Eye (tissue), 1 donor: ENCODE data around the gene ZNF330.
A peak's percentile ranks its signal among the peaks of the same experiment; 100 is the strongest.
"Not testable (repeated sequence)": the region's sequence is repeated elsewhere in the genome, so short reads cannot be mapped to it uniquely, and the experiment has no call there.

Source experiments
- DNase-seq: peaks from one replicate; pipeline ENCODE4 v3.0.0-alpha.2; 2015

The ZNF330 gene

GRCh38 chr4:141220691-141221659, at the start of gene ZNF330:
Gene ZNF330, plus strand, starts transcription at chr4:141220895. Its CDS starts 1,477 bp downstream, at chr4:141222372.
- DNase-seq = peak; percentile 98

- no peak for DNase-seq
These were observed 46.2 kb upstream of the ZNF330 start for GRCh38 chr4:141174457-141174856.

GRCh38 chr4:141177171-141177570, 43.5 kb upstream of the ZNF330 start:
- no peak for DNase-seq

GRCh38 chr4:141179474-141180373, 41.0 kb upstream of the ZNF330 start:
- no peak for DNase-seq

- DNase-seq = peak; percentile 44
These were observed 39.5 kb upstream of the ZNF330 start for GRCh38 chr4:141180991-141181761.

- not testable (repeated sequence) for DNase-seq
These were observed 37.2 kb upstream of the ZNF330 start for GRCh38 chr4:141183491-141183890.

- no peak for DNase-seq
These were observed 28.1 kb upstream of the ZNF330 start for GRCh38 chr4:141192564-141192963.

- DNase-seq = no peak
These were observed 27.1 kb upstream of the ZNF330 start for GRCh38 chr4:141193516-141194034.

- peak; percentile 4 for DNase-seq
These were observed 25.5 kb upstream of the ZNF330 start for GRCh38 chr4:141195095-141195707.

GRCh38 chr4:141196227-141196933, 24.3 kb upstream of the ZNF330 start:
- no peak for DNase-seq

GRCh38 chr4:141207961-141208360, 12.7 kb upstream of the ZNF330 start:
- DNase-seq = no peak

- peak; percentile 13 for DNase-seq
These were observed 10.5 kb upstream of the ZNF330 start for GRCh38 chr4:141210168-141210567.

GRCh38 chr4:141213550-141213991, 7.1 kb upstream of the ZNF330 start:
- no peak for DNase-seq

GRCh38 chr4:141215030-141215429, 5.7 kb upstream of the ZNF330 start:
- DNase-seq = peak; percentile 5

- DNase-seq = no peak
These were observed 4.5 kb upstream of the ZNF330 start for GRCh38 chr4:141216002-141216761.

- DNase-seq = no peak
These were observed 424 bp upstream of the ZNF330 start for GRCh38 chr4:141220271-141220670.

- DNase-seq = no peak
These were observed 2.7 kb downstream of the ZNF330 start for GRCh38 chr4:141223418-141223817.

GRCh38 chr4:141227280-141227679, 6.6 kb downstream of the ZNF330 start:
- not testable (repeated sequence) for DNase-seq

GRCh38 chr4:141229408-141230101, 8.9 kb downstream of the ZNF330 start:
- DNase-seq = no peak

GRCh38 chr4:141233673-141234072, 13.0 kb downstream of the ZNF330 start:
- no peak for DNase-seq
